Glomerular endothelial cell (primary cell): ENCODE data around the gene NARF. TPM values are rescaled to one million over a fixed set of nuclear protein-coding genes. Genes with fewer than 3 reads are reported as not detected.
"Not testable (repeated sequence)": the region's sequence is repeated elsewhere in the genome, so short reads cannot be mapped to it uniquely, and the experiment has no call there.

ENCODE experiments used
- DNase-seq: peaks from one replicate; pipeline ENCODE4 v3.0.0-alpha.2; 2011; ENCODE audit warnings: low read depth, low spot score; ENCODE audit errors: extremely low read depth
- total RNA-seq: library from RNA; depleted of rRNA; stranded (reverse); fragments of >200 nt; gene quantifications from 2 replicates; pipeline ENCODE4 v1.2.3, GENCODE V29; 2015

The NARF gene
- total RNA-seq, 1 donor from 2014 or later: 94.6 TPM

GRCh38 chr17:82496529-82497434, 38.2 kb downstream of the NARF start:
- DNase-seq: no peak

- DNase-seq: no peak
Observed at GRCh38 chr17:82497483-82498405, 39.2 kb downstream of the NARF start.

GRCh38 chr17:82502207-82502606, 43.7 kb downstream of the NARF start:
- no peak for DNase-seq

- DNase-seq: no peak
Observed at GRCh38 chr17:82503094-82503727, 44.7 kb downstream of the NARF start.

- DNase-seq: no peak
Observed at GRCh38 chr17:82503728-82504308, 45.3 kb downstream of the NARF start.

- no peak for DNase-seq
Observed at GRCh38 chr17:82505296-82505695, 46.8 kb downstream of the NARF start.

GRCh38 chr17:82506402-82506801, 47.9 kb downstream of the NARF start:
- DNase-seq: not testable (repeated sequence)

- no peak for DNase-seq
Observed at GRCh38 chr17:82507631-82508175, 49.2 kb downstream of the NARF start.

GRCh38 chr17:82511642-82512041, 53.1 kb downstream of the NARF start:
- DNase-seq: not testable (repeated sequence)

GRCh38 chr17:82513864-82514263, 55.3 kb downstream of the NARF start:
- not testable (repeated sequence) for DNase-seq

GRCh38 chr17:82517230-82517865, 58.8 kb downstream of the NARF start:
- DNase-seq: no peak

- no peak for DNase-seq
Observed at GRCh38 chr17:82518826-82519810, 60.6 kb downstream of the NARF start, which contains the start of gene FOXK2. TSS of gene FOXK2 (plus strand) at chr17:82519732. CDS start at chr17:82519889, 157 bp downstream.

- DNase-seq: no peak
Observed at GRCh38 chr17:82519971-82520903, 61.7 kb downstream of the NARF start.

GRCh38 chr17:82524540-82524939, 66.0 kb downstream of the NARF start:
- no peak for DNase-seq

GRCh38 chr17:82525712-82526111, 67.2 kb downstream of the NARF start:
- no peak for DNase-seq

GRCh38 chr17:82527898-82528297, 69.4 kb downstream of the NARF start:
- no peak for DNase-seq

GRCh38 chr17:82528484-82529265, 70.1 kb downstream of the NARF start:
- DNase-seq: no peak
